Measurements from ENCODE around the gene OGDH. TPM values are rescaled to one million over a fixed set of nuclear protein-coding genes. Genes with fewer than 3 reads are reported as not detected.

The OGDH gene
- total and polyA plus RNA-seq, 4 donors = 27.0 to 95.3 (median 56.6) TPM

DNA sequence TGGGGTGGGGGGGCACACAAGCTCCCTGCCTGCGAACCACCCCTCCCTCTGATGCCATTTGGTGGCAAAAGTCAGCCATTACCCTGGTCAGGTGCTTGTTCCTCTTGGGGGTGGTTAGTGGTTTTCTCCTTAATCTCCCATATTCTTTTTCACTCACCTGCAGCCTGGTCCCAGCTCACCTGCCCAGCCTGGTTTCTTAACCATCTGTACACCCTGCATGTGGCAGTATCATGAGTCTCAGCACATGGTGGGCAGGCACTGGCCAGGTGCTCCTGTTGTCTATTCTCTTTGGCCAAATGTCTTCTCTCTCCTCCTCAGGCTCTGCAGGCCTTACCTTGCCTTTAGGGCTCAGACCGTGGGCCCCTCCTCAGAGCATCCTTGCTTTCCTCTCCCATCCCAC, 30.5 kb downstream of the OGDH start:
- ATAC-seq (ENCODE audit: low FRiP score) (no peak), DNase-seq (no peak)
- Histone ChIP-seq H3K27ac (ENCODE audit: low read depth in 1 of 2, low read length in 2 of 2) (no peak overlapping the region), H3K4me1 (ENCODE audit: control insufficient read depth in 1 of 2, insufficient read depth in 2 of 2, low read length in 2 of 2) (peaks cover 5% of the 10 kb centered on the region in 2 donors), H3K27me3 (ENCODE audit: control insufficient read depth in 1 of 2, insufficient read depth in 2 of 2, low read length in 1 of 2) (no peaks in the 10 kb centered on the region), H3K4me3 (ENCODE audit: low read length in 2 of 2) (no peak overlapping the region), H3K9me3 (ENCODE audit: control insufficient read depth, low read length) (no peaks in the 10 kb centered on the region), H3K36me3 (ENCODE audit: control insufficient read depth in 1 of 2, insufficient read depth in 2 of 2, low read length in 1 of 2) (no peaks in the 10 kb centered on the region)
- intact Hi-C loops (cut with DNase I) = loop anchor here in 1 of 2 donors (10.0 kb wide), 1 partner anchor 108 kb away; the partner anchor contains the start of gene ZMIZ2
- WGBS, 2 donors = 95 to 99% methylated on average over 2 of the region's 2 CpGs

DNA sequence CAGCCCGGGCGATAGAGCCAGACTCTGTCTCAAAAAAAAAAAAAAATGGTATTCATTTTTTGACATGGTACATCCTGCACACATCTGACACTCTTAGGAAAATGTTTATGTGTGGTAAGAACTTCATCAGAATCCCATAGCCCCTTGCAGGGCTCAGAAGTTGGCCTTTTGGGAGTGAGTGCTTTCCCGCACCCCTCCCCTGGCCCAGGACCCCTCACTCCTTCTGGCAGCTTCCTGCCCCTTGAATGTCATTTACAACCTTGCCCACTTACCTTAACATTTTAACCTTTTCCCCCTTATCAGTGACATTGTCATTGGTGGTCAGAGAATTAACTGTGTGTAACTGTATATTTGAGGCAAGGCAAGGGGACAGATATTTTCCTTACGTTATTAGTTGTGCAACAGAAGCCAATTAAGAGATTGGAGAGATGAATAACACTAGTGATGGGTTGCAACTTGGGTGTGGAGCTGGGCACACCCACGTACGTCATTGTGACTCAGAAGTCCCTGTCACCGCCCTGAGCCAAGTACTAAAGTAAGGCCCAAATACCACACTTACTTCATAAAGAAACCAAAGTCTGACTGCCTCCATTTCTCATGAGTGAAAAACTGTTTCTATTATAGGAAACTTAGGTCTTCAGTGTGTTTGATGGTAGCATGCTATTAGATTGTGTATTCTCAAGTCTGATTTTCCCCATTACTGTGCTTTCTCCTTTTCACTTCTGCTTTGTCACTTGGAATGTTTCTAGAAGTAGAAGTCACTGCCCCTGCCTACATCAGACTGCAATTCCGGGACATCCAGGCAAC, 31.6 kb downstream of the OGDH start:
- Histone ChIP-seq H3K27me3 (ENCODE audit: control insufficient read depth in 1 of 2, insufficient read depth in 2 of 2, low read length in 1 of 2) (no peaks in the 10 kb centered on the region), H3K4me1 (ENCODE audit: control insufficient read depth in 1 of 2, insufficient read depth in 2 of 2, low read length in 2 of 2) (peaks cover 5% of the 10 kb centered on the region in 2 donors), H3K9me3 (ENCODE audit: control insufficient read depth, low read length) (no peaks in the 10 kb centered on the region), H3K27ac (ENCODE audit: low read depth in 1 of 2, low read length in 2 of 2) (peak overlapping the region; percentile 73 to 93), H3K4me3 (ENCODE audit: low read length in 2 of 2) (no peak overlapping the region), H3K36me3 (ENCODE audit: control insufficient read depth in 1 of 2, insufficient read depth in 2 of 2, low read length in 1 of 2) (no peaks in the 10 kb centered on the region)
- intact Hi-C loops (cut with DNase I) = loop anchor here in 1 of 2 donors (10.0 kb wide), 1 partner anchor 107 kb away; the partner anchor contains the start of gene ZMIZ2
- ATAC-seq (ENCODE audit: low FRiP score) (peak; percentile 71), DNase-seq (peak in 1 of 2 donors; percentile 77)
- 52 to 56% methylated on average over 8 of the region's 8 CpGs for WGBS, 2 donors

DNA sequence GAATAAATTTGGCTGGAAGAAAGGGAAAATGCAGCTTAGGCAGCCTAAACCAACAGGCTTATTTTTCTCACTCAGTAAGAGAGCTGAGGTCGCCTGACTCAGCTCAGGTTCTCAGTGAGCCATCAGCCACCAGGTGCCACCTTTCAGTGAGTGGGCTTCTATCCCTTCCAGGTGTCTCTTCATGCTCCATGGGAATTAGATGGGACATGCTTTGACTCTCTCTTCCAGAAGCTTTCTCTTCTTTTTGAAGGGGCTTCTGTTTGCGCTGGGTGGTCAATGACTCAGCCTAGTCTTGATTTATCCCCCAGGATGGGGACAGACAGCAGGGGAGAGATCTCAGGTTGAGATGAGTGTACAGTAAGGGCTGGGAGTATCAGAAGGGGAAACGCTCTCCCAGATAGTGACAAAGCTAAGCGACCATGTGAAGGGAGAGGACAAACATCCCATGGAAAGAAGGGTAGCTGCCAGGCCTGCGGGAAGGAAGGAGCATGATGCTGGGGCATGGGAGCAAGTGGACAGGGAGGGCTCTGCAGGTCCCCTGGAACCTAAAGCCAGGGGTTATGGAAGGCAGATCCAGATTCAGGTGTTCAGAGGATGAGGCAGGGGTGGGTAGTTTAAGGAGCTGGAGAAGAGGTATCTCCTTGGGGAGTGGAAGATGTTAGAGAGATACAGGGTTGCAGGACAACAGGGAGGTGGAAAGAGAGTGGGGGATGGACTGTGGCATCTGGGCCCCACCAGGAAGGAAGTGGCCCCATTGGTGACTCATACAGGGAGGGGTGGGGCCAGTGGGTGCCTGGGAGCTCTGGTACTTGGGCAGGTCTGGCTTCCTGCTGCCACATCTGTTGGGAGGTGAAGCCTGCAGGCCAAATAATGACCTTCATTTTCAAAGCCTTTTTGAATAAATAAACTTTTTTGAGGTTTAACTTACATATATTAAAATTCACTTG, 32.5 kb downstream of the OGDH start:
- Histone ChIP-seq H3K27me3 (ENCODE audit: control insufficient read depth in 1 of 2, insufficient read depth in 2 of 2, low read length in 1 of 2) (no peaks in the 10 kb centered on the region), H3K9me3 (ENCODE audit: control insufficient read depth, low read length) (no peaks in the 10 kb centered on the region), H3K36me3 (ENCODE audit: control insufficient read depth in 1 of 2, insufficient read depth in 2 of 2, low read length in 1 of 2) (no peaks in the 10 kb centered on the region), H3K4me3 (ENCODE audit: low read length in 2 of 2) (no peak overlapping the region), H3K4me1 (ENCODE audit: control insufficient read depth in 1 of 2, insufficient read depth in 2 of 2, low read length in 2 of 2) (peaks cover 2 to 5% of the 10 kb centered on the region in 2 donors), H3K27ac (ENCODE audit: low read depth in 1 of 2, low read length in 2 of 2) (peak overlapping the region; percentile 73 to 93)
- peak; percentile 78 for ATAC-seq (ENCODE audit: low FRiP score)
- peak; percentile 86 to 87 for DNase-seq
- WGBS, 2 donors = 74 to 77% methylated on average over 5 of the region's 5 CpGs
- intact Hi-C loops (cut with DNase I) = loop anchor here in 1 of 2 donors (10.0 kb wide), 1 partner anchor 106 kb away; the partner anchor contains the start of gene ZMIZ2

DNA sequence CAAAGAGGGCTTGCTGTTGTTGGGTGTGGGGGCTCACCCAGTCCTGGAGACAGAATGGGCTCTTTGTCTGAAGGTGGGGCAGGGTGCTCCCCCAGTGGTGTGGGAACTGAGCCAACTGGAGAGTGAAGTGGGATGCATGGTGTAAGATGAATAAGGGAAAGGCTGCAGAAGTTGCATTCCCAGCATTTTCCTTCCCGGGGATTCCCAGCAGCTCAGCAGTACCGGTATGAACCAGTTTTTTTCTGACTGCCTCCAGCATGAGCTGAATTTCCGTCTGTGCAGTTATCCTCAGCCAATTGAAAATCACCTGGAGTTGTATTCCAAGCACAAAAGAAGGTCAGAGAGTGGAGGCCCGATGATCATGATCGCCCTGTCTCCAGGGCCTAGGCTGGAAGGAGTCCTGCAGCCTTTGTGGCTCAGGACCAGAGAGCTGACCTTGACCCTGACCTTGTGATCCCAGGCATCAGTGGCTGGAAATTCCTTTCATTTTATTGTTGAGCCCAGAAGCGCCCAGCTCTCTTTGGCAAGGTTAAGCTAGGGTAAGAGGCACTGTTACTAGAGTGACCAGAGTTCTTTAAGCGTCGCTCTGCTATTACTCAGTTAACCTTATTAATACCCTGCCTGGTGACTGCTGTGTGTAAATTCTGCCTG, 33.4 kb downstream of the OGDH start:
- Histone ChIP-seq H3K9me3 (ENCODE audit: control insufficient read depth, low read length) (no peaks in the 10 kb centered on the region), H3K27ac (ENCODE audit: low read depth in 1 of 2, low read length in 2 of 2) (peak overlapping the region; percentile 73 to 80), H3K27me3 (ENCODE audit: control insufficient read depth in 1 of 2, insufficient read depth in 2 of 2, low read length in 1 of 2) (no peaks in the 10 kb centered on the region), H3K4me3 (ENCODE audit: low read length in 2 of 2) (no peak overlapping the region), H3K36me3 (ENCODE audit: control insufficient read depth in 1 of 2, insufficient read depth in 2 of 2, low read length in 1 of 2) (no peaks in the 10 kb centered on the region), H3K4me1 (ENCODE audit: control insufficient read depth in 1 of 2, insufficient read depth in 2 of 2, low read length in 2 of 2) (peaks cover 2 to 5% of the 10 kb centered on the region in 2 donors)
- intact Hi-C loops (cut with DNase I) = loop anchor here in 1 of 2 donors (10.0 kb wide), 1 partner anchor 105 kb away; the partner anchor contains the start of gene ZMIZ2
- DNase-seq (peak in 1 of 2 donors; percentile 60), ATAC-seq (ENCODE audit: low FRiP score) (peak; percentile 49)
- WGBS, 2 donors = 14 to 16% methylated on average over 8 of the region's 8 CpGs

DNA sequence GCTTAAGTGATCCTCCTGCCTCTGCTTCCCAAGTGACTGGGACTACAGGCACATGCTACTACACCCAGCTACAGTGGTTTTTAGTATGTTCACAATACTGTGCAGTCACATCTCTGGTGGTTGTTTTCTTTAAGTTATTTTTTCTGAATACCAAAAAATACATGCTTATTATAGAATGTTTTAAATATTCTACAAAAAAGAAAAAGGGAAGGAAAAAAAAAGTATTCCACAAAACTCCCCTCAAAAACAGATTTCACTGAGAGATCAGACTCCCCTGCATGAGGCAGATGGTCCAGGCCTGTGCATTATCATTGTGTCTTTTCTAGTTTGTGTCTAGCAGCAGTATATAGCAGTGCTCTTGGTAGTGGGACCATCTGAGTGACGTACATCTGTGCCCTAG, 36.8 kb downstream of the OGDH start:
- no peak for DNase-seq

DNA sequence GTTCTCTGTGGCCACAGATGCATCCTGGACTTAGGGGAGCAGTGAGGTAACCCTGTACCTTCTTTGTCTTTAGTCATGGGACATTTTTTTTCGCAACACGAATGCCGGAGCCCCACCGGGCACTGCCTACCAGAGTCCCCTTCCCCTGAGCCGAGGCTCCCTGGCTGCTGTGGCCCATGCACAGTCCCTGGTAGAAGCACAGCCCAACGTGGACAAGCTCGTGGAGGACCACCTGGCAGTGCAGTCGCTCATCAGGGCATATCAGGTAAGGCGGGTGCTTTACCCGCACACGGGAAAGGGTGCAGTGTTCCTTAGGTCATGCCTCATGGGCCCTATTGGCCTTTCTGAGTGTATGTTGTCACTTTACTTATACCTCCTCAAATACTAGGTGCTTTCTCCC, 38.8 kb downstream of the OGDH start:
- H3K9me3 ChIP-seq (ENCODE audit: control insufficient read depth, low read length) = no peaks in the 10 kb centered on the region
- H3K27ac ChIP-seq (ENCODE audit: low read depth in 1 of 2, low read length in 2 of 2) = no peak overlapping the region
- intact Hi-C loops (cut with DNase I) = no loop called here
- no peaks in the 10 kb centered on the region for H3K4me1 ChIP-seq (ENCODE audit: control insufficient read depth in 1 of 2, insufficient read depth in 2 of 2, low read length in 2 of 2)
- WGBS, 2 donors = 92 to 93% methylated on average over 11 of the region's 11 CpGs
- no peak for ATAC-seq (ENCODE audit: low FRiP score)
- no peak for DNase-seq
- H3K27me3 ChIP-seq (ENCODE audit: control insufficient read depth in 1 of 2, insufficient read depth in 2 of 2, low read length in 1 of 2) = no peaks in the 10 kb centered on the region
- peaks cover 1 to 6% of the 10 kb centered on the region in 2 donors for H3K36me3 ChIP-seq (ENCODE audit: control insufficient read depth in 1 of 2, insufficient read depth in 2 of 2, low read length in 1 of 2)
- H3K4me3 ChIP-seq (ENCODE audit: low read length in 2 of 2) = no peak overlapping the region

More for the DNA sequence above, 36.8 kb downstream of the OGDH start:
- no peak for ATAC-seq (ENCODE audit: low FRiP score)
- Histone ChIP-seq H3K9me3 (ENCODE audit: control insufficient read depth, low read length) (no peaks in the 10 kb centered on the region), H3K36me3 (ENCODE audit: control insufficient read depth in 1 of 2, insufficient read depth in 2 of 2, low read length in 1 of 2) (peaks cover 0 to 1% of the 10 kb centered on the region in 2 donors), H3K27ac (ENCODE audit: low read depth in 1 of 2, low read length in 2 of 2) (no peak overlapping the region), H3K4me3 (ENCODE audit: low read length in 2 of 2) (no peak overlapping the region), H3K4me1 (ENCODE audit: control insufficient read depth in 1 of 2, insufficient read depth in 2 of 2, low read length in 2 of 2) (peaks cover 2 to 5% of the 10 kb centered on the region in 2 donors), H3K27me3 (ENCODE audit: control insufficient read depth in 1 of 2, insufficient read depth in 2 of 2, low read length in 1 of 2) (no peaks in the 10 kb centered on the region)
- 89 to 92% methylated on average over 1 of the region's 1 CpG for WGBS, 2 donors
- intact Hi-C loops (cut with DNase I) = no loop called here

DNA sequence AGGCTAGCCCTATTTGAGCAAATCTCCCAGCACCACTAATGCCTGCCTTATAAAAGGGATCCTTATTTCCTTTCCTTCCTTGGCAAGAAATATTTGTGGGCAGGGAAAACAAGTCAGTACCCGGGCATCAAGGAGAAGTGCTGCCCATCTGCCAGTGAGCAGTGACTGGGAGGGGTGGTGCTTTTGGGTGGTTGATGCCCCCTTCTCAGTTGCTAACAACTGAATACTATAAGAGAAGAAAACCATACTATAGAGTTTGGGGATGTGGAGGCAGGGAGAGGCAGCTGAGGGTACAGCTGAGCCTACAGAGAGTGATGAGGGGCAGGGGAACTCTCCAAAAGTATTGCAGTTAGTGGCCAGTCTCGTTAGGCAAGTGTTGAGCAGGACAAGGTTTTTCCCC, 39.3 kb downstream of the OGDH start:
- Histone ChIP-seq H3K9me3 (ENCODE audit: control insufficient read depth, low read length) (no peaks in the 10 kb centered on the region), H3K4me3 (ENCODE audit: low read length in 2 of 2) (no peak overlapping the region), H3K27me3 (ENCODE audit: control insufficient read depth in 1 of 2, insufficient read depth in 2 of 2, low read length in 1 of 2) (no peaks in the 10 kb centered on the region), H3K36me3 (ENCODE audit: control insufficient read depth in 1 of 2, insufficient read depth in 2 of 2, low read length in 1 of 2) (peaks cover 1 to 6% of the 10 kb centered on the region in 2 donors), H3K27ac (ENCODE audit: low read depth in 1 of 2, low read length in 2 of 2) (no peak overlapping the region), H3K4me1 (ENCODE audit: control insufficient read depth in 1 of 2, insufficient read depth in 2 of 2, low read length in 2 of 2) (no peaks in the 10 kb centered on the region)
- DNase-seq = no peak
- 70 to 78% methylated on average over 2 of the region's 2 CpGs for WGBS, 2 donors
- intact Hi-C loops (cut with DNase I) = no loop called here
- no peak for ATAC-seq (ENCODE audit: low FRiP score)
